ENCODE data around the gene TRAIP. TPM values are rescaled to one million over a fixed set of nuclear protein-coding genes. Genes with fewer than 3 reads are reported as not detected.
A peak's percentile ranks its signal among the peaks of the same experiment; 100 is the strongest.

The TRAIP gene
- total RNA-seq, 2 experiments from 2014 or later: 24.0 to 24.4 TPM

DNA sequence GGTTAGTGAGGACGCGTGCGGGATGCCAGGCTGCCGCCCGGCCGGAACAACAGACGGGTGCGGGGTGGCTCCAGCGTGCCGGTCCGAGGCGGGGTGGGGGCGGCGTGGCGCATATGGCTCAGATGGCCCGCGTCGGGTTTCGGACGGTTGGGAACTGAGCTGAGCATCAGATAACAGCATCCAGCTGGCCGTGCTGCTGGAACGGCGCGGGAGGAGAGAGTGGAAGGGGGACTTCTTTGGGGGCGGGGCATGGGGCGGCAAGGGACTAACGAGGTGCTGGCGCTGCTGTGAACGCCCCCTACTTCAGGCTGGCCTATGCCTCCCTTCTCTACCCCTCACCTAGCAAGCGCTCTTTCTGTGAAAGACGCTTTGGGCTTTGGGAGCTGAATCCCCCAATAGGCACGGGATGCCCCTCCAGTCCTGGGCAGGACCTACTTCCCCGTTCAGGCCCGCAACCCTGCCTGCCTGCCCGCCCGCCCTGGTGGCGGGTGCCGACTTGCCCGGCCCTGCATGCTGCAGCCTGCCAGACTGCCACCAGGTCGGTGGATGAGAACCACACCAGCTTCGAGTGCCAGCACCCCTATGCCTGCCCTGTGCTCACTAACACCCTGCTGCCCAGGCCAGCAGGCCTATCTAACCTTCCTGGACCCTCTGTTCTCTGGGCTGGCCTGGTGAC is 52.8 kb downstream of the TRAIP start:
- H3K4me3 Mint-ChIP-seq: peak overlapping the region; percentile 88
- DNase-seq (peak; percentile 66), ATAC-seq (ENCODE audit: low read depth) (peak; percentile 8)
- POLR2A ChIA-PET: interaction anchor here (0.6 to 6.5 kb wide), 18 partner anchors 8 to 536 kb away, joined by 3 to 72 read pairs (median 6); partner anchors contain the start of genes AMIGO3, GMPPB, IP6K1 and MON1A
- peaks cover 24% of the 10 kb centered on the region for H3K27me3 Mint-ChIP-seq
- peaks cover 6% of the 10 kb centered on the region for H3K36me3 Mint-ChIP-seq
- H3K4me1 Mint-ChIP-seq: peaks cover 49% of the 10 kb centered on the region
- no peak overlapping the region for H3K27ac Mint-ChIP-seq
- H3K9me3 Mint-ChIP-seq: no peaks in the 10 kb centered on the region

DNA sequence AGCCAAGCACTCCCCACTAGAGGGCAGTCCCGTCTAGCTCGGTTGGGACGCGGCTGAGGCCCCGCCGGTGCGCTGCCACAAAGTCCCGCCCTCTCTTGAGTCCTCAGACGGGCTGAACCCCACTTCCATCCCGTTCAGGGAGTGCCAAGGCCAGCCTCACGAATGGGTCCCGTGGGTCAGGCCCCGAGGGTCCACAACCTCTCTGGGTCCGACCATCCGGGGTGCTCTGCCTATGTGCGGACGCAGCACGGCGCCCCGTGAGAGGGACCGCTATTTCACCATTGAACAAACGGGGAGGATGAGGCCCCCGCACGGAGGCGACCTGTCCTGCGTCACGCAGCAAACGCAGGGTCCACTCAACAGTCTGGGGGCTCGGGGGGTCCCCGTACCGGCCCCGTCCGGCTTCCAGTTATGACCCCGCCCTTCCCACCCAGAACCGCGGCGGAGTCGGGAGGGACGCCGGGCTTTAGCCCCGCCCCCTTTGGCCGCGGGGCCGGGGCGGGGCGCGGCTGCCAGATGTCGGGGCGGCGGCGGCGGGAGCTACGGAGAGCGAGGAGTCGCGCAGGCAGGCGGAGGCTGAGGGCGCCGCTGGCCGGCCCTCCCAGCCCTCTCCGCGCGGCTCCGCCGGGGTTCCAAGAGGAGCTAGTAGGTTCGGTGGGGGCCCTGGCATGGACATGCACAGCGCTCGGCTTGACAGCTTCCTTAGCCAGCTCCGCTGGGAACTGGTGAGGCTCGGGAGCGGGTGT is 53.5 kb downstream of the TRAIP start, which contains the start of gene INKA1:
Gene INKA1, plus strand, starts transcription at position 543 of the 746 bp plus-strand sequence. Its CDS starts 132 bp downstream, at position 675.
- Mint-ChIP-seq H3K4me1 (peaks cover 42% of the 10 kb centered on the region), H3K4me3 (peak within 1 kb of the TSS; percentile 88)

DNA sequence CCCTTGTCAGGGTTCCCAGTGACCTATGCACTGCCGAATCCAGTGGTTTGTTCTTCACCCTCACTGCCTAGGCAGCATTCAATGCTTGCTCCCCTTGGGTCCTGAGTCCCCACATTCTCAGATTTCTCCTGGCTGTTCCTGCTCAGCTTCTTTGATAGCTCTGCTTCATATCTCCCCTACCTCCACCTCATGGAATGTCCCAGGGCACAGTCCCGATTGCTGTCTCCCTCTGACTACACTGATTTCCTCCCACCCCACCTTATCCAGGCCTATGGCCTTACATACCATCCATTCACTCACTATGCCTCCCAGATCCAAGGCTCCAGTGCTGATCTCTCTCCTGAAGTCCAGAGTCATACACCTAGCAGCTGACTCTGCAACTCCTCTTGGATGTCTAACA is 55.2 kb downstream of the TRAIP start:
- DNase-seq (no peak), ATAC-seq (ENCODE audit: low read depth) (no peak)
- H3K9me3 Mint-ChIP-seq: no peaks in the 10 kb centered on the region
- H3K4me1 Mint-ChIP-seq: peaks cover 25% of the 10 kb centered on the region
- H3K27me3 Mint-ChIP-seq: peaks cover 29% of the 10 kb centered on the region
- peaks cover 3% of the 10 kb centered on the region for H3K36me3 Mint-ChIP-seq
- H3K27ac Mint-ChIP-seq: no peak overlapping the region
- H3K4me3 Mint-ChIP-seq: no peak overlapping the region
- POLR2A ChIA-PET: interaction anchor here (5.4 to 6.5 kb wide), 2 partner anchors 13 to 37 kb away, joined by 65 to 72 read pairs; partner anchors contain the start of gene UBA7

More for the DNA sequence above, 53.5 kb downstream of the TRAIP start, which contains the start of gene INKA1:
- ATAC-seq (ENCODE audit: low read depth): peak; percentile 80
- Mint-ChIP-seq H3K9me3 (no peaks in the 10 kb centered on the region), H3K36me3 (peaks cover 4% of the 10 kb centered on the region), H3K27ac (peak within 1 kb of the TSS; percentile 74), H3K27me3 (peaks cover 24% of the 10 kb centered on the region)
- POLR2A ChIA-PET: interaction anchor here (0.7 to 6.5 kb wide), 18 partner anchors 8 to 537 kb away, joined by 3 to 72 read pairs (median 6); partner anchors contain the start of genes AMIGO3, GMPPB, IP6K1 and MON1A
- DNase-seq: peak; percentile 89

DNA sequence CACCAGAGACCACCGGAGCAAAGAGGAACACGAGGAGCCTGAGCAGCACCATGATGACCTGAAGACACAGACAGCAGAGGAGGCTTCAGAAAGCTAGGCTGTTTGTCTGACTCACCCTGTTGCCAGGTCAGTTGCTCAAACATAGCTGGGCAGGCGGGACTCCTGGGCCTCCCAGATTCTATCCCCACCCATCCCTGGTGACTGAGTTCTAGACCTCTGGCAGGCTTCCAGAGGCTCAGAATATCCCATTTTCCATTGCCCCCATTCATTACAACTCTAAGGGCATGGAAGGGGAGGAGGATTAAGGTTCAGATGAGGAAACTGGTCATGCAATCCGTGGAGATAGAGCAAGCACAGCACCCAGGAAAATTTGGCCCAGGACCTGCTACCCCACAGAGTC is 56.6 kb downstream of the TRAIP start, which contains the start of gene CDHR4:
Gene CDHR4, minus strand, starts transcription at position 113 of the 400 bp plus-strand sequence. Its CDS starts 61 bp downstream, at position 52.
- Mint-ChIP-seq H3K4me1 (peaks cover 13% of the 10 kb centered on the region), H3K27me3 (peaks cover 29% of the 10 kb centered on the region), H3K27ac (no peak within 1 kb of the TSS), H3K9me3 (no peaks in the 10 kb centered on the region), H3K36me3 (no peaks in the 10 kb centered on the region), H3K4me3 (no peak within 1 kb of the TSS)
- POLR2A ChIA-PET: no interaction called here
- ATAC-seq (ENCODE audit: low read depth): no peak
- DNase-seq: no peak

DNA sequence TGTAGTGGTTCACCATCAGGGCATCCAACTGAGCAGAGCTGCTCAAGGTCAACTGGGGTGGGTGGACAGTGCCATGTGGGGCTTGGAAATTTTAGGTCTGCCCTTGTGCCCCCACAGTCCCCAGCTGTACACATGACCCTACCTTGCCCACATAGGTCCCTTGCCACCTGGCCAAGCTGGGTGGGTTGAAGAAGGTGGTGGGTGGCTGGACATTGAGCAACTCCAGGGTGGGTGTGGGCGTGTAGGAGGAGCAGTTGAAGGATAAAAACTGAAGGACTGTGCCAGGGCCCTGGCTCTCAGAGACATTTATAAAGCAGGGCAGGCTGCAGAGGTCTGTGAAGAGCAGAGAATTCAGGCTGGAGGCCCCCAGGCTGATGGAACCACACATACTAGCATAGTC is 57.3 kb downstream of the TRAIP start:
- H3K36me3 Mint-ChIP-seq: no peaks in the 10 kb centered on the region
- peaks cover 11% of the 10 kb centered on the region for H3K4me1 Mint-ChIP-seq
- H3K27me3 Mint-ChIP-seq: peaks cover 29% of the 10 kb centered on the region
- ATAC-seq (ENCODE audit: low read depth): no peak
- H3K27ac Mint-ChIP-seq: no peak overlapping the region
- no peak for DNase-seq
- POLR2A ChIA-PET: no interaction called here
- no peak overlapping the region for H3K4me3 Mint-ChIP-seq
- no peaks in the 10 kb centered on the region for H3K9me3 Mint-ChIP-seq

DNA sequence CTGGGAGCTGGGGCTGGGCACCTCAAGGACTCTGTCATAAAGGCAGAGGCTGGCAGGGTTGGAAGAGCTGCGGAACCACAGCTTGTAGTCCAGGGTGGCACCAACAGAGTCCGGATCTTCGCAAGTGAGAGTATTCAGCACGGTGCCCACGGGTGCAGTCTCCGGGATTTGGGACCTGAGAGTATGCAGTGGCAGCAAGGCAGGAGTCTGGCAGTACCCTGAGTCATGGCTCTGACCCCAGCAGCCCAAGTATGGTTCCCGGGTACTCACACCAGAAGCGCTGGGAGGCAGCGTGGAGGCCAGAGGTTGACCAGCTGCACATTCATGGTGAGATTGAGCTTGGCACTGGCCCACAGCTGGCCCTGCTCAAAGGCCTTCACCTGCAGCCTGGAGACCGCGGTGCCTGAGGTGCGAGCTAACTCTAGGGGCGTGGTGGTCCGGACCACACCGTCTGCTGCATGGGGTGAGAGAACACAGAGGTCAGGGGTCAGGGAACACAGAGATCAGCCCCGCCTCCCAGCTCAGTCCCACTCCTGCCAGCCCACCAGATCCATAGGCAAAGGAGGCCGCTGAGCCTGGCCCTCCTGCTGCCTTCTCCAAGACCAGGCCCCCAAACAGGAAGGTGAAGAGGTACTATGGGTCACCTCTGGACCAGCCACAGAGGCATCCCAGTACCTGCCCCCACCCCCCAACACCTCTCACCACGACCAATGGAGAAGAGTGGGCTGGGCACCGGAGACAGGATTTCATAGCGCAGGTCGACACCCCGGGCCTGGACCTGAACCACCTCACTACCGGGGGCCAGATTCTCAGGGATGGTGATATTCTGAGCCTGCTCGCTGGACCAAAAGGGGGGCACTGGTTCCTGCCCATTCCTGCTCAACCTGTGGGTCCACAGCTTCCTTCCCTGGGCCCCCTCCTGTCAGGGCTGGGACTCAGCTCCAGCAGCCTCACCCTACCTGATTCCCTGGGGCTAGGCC is 61.1 kb downstream of the TRAIP start:
- Mint-ChIP-seq H3K9me3 (no peaks in the 10 kb centered on the region), H3K36me3 (no peaks in the 10 kb centered on the region), H3K27me3 (peaks cover 12% of the 10 kb centered on the region), H3K27ac (no peak overlapping the region), H3K4me1 (peaks cover 1% of the 10 kb centered on the region), H3K4me3 (no peak overlapping the region)
- no peak for ATAC-seq (ENCODE audit: low read depth)
- DNase-seq: no peak
- POLR2A ChIA-PET: no interaction called here

DNA sequence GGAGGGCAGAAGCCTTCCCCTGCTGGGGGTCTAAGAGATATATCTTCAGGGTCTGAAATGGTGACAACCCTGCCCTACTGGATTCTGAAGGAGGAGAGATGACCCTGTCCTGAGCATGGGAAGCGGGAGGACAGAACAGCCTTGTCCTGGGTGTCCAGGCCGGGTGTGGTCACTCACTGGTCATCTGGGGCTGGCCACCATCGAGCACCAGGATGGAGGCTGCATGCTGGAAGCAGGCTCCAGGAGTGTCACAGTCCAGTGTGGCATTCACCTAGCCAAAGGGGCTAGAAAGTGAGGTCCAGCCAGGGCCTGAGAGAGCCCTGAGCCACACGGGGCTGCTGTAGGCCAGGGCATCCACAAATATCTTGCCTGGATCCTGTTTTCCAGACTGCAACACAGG is 61.9 kb downstream of the TRAIP start:
- no peak for ATAC-seq (ENCODE audit: low read depth)
- Mint-ChIP-seq H3K9me3 (no peaks in the 10 kb centered on the region), H3K27ac (no peak overlapping the region), H3K4me3 (no peak overlapping the region), H3K4me1 (peaks cover 4% of the 10 kb centered on the region), H3K27me3 (peaks cover 8% of the 10 kb centered on the region), H3K36me3 (no peaks in the 10 kb centered on the region)
- no peak for DNase-seq
- POLR2A ChIA-PET: no interaction called here

DNA sequence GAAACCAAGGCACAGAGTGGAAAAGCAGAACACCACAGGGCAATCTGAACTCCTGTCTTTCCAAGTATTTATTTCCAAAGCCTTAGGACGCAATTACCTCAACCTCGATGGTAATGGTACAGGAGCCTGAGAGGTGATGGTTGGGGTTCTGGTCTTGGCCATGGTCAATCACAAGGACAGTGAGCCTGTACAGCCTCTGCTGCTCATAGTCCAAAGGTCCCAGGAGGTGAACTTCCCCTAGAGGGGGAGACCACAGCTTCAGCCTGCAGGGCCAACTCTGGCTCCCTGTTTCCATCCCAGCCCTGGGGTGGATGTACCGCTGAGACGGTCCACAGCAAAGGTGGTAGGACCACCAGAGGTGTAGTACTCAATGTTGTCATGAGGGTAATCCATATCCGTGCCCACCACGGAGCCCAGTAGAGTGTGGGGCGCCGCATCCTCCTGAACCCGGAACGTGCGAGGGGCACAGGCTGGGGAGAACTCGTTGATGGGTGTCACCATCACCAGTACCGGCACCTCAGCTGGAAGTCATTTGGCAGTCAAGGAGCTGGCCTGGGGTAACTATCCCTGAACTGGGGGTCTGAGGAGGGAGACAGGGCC is 62.8 kb downstream of the TRAIP start:
- peak; percentile 22 for DNase-seq
- peaks cover 8% of the 10 kb centered on the region for H3K27me3 Mint-ChIP-seq
- no peak overlapping the region for H3K4me3 Mint-ChIP-seq
- no peaks in the 10 kb centered on the region for H3K36me3 Mint-ChIP-seq
- ATAC-seq (ENCODE audit: low read depth): no peak
- no peak overlapping the region for H3K27ac Mint-ChIP-seq
- POLR2A ChIA-PET: no interaction called here
- H3K4me1 Mint-ChIP-seq: peaks cover 4% of the 10 kb centered on the region
- H3K9me3 Mint-ChIP-seq: no peaks in the 10 kb centered on the region

DNA sequence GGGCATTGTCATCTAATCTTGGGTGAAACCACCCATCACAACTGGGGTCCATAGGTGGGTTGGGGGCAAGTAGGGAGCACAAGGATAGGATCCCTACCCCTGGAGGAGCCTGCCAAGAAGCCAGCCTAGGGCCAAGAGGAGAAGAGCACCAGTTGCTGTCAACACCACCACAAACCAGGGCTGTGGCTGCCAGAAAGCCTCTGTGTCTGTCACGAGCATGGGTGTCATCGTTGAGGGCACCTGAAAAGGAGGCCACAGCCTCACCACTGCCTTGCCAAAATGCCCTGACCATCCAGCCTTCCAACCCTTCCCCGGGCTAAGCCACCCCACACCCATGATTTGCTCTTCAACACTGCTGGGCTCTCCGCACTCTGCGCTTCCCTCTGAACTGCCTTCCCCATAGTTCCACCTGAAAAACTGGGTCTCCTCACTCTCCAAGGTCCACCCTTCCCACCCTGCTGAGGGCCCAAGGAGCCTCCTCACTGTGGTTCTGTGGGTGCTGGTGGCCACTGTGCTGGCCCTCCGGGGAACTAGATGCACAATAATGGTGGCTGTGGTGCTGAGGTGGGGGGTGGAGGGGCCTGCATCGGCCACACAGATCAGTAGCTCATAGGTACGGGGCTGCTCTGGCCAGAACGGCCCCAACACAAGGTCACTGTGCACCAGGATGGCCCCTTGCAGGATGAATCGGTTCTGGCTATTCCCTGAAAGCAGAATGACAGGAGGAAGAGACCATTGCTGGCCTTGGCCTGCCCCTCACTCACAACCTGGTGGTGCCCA is 63.8 kb downstream of the TRAIP start:
- Mint-ChIP-seq H3K9me3 (no peaks in the 10 kb centered on the region), H3K27ac (no peak overlapping the region), H3K36me3 (no peaks in the 10 kb centered on the region), H3K4me3 (no peak overlapping the region), H3K27me3 (peaks cover 8% of the 10 kb centered on the region), H3K4me1 (peaks cover 5% of the 10 kb centered on the region)
- DNase-seq (no peak), ATAC-seq (ENCODE audit: low read depth) (no peak)
- POLR2A ChIA-PET: no interaction called here

DNA sequence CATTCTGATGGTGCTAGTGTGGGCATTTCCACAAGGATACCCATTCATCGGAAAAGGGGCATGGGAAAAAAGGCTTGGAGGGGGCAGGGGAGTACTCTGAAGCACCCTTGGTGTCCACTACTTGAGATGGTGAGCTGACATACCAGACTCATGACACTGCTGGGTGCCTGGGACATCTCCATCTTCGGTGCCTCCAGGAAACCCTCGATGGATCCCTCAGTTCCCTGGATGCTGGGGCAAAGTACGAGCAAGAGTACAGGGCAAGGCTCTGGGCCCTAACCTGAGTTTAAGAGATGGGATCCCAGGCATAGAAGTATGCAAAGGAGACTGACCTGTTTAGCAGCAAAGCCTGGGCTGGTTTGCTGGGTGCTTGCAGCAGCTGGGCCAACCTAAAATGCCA is 64.8 kb downstream of the TRAIP start:
- DNase-seq (peak; percentile 4), ATAC-seq (ENCODE audit: low read depth) (no peak)
- H3K27me3 Mint-ChIP-seq: peaks cover 8% of the 10 kb centered on the region
- POLR2A ChIA-PET: no interaction called here
- H3K36me3 Mint-ChIP-seq: no peaks in the 10 kb centered on the region
- H3K27ac Mint-ChIP-seq: no peak overlapping the region
- H3K4me1 Mint-ChIP-seq: peaks cover 11% of the 10 kb centered on the region
- H3K4me3 Mint-ChIP-seq: no peak overlapping the region
- H3K9me3 Mint-ChIP-seq: no peaks in the 10 kb centered on the region

DNA sequence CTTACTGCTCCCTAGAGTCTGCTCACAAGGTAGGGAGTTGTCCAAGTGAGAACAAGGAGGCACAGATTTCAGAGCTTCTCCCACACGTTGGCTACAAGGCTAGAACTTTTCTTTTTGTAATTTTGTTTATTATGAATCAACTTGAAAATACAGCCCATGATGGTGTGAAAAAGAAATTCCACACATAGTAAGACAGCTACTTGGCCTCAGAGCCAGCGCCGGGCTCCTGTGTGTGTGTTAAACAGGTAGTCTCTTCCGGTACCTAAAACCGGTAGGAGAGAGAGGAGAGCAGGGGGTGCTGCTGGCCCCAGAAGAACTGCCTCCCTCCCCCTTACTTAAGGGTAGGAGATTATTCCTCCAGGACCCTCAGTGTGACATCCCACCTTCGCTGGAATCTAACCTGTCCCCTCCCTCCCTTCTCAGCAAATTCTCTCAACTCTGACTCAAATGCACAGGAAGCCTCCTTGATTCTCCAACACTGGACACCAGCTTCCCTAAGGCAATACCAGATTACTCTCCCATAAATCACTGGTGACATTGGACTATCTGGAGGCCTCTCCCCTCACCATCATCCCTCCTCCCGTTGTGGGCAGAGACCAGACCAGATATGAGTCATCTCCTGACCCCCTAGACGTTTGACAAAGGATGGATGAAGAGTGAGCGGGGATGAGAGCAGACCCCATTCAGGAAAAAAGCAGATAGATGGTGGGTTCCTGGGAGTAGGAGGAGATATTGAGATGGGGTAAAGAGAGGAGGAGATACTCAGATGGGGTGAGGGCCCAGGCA is 65.5 kb downstream of the TRAIP start:
- no peak for ATAC-seq (ENCODE audit: low read depth)

More for the DNA sequence above, 65.5 kb downstream of the TRAIP start:
- Mint-ChIP-seq H3K9me3 (no peaks in the 10 kb centered on the region), H3K4me3 (no peak overlapping the region), H3K27ac (no peak overlapping the region), H3K36me3 (no peaks in the 10 kb centered on the region), H3K4me1 (peaks cover 12% of the 10 kb centered on the region), H3K27me3 (peaks cover 4% of the 10 kb centered on the region)
- POLR2A ChIA-PET: interaction anchor here (0.7 kb wide), 1 partner anchor 82 kb away, joined by 3 read pairs; no protein-coding TSS in a partner anchor
- peak; percentile 23 for DNase-seq
